ENCODE results near the gene WDR53.
"Not testable (repeated sequence)": the region's sequence is repeated elsewhere in the genome, so short reads cannot be mapped to it uniquely, and the experiment has no call there.

The WDR53 gene

DNA sequence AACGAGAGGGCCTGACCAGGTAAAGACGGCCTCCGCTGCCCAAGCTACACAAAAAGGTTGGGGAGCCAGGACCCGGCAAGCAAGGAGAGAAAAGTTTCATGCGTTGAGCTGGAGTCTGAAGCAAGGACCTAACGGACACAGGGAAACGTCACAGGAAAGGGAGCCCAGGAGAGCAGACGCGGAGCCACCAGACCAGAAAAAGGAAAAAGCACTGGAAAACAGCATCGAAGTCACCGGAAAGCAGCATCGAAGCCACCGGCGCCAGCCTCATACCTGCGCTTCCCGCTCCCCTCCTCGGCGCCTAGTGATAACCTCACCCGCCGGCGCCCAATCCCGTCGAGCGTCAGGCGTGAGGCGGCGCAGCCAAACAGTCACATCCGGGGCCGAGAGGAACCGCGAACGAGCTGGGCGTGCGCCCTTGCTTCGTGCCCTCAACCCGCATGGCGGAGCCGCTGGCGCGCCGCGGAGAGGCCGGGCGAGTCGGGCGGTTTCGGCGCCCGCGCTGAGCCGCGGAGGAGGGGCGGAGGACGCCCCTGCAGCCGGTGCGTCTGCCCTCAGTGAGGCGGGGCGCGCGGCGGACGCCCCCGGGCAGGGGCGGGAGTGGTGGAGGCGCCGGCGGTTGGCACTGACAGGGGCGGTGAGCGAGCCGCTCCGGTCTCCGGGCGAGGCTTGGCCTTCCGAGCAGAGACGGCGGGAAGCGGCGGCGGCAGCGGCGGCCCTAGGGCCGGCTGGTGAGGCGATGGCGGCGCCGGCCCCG lies at the start of gene WDR53, which contains the start of gene FBXO45:
TSS of gene WDR53 (minus strand) at position 309 of the 757 bp plus-strand sequence. CDS start 7,079 bp downstream, outside the sequence.
TSS of gene FBXO45 (plus strand) at position 415 of the 757 bp plus-strand sequence. CDS start at position 740, 325 bp downstream.
- TF ChIP-seq, protein P1, sequence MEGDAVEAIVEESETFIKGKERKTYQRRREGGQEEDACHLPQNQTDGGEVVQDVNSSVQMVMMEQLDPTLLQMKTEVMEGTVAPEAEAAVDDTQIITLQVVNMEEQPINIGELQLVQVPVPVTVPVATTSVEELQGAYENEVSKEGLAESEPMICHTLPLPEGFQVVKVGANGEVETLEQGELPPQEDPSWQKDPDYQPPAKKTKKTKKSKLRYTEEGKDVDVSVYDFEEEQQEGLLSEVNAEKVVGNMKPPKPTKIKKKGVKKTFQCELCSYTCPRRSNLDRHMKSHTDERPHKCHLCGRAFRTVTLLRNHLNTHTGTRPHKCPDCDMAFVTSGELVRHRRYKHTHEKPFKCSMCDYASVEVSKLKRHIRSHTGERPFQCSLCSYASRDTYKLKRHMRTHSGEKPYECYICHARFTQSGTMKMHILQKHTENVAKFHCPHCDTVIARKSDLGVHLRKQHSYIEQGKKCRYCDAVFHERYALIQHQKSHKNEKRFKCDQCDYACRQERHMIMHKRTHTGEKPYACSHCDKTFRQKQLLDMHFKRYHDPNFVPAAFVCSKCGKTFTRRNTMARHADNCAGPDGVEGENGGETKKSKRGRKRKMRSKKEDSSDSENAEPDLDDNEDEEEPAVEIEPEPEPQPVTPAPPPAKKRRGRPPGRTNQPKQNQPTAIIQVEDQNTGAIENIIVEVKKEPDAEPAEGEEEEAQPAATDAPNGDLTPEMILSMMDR (conservative IDR thresholded peaks at IDR 0.05; ENCODE audit: low read length): no peak
- peak; percentile 91 for DNase-seq (ENCODE audit: low read depth)
- peak within 1 kb of the TSS; percentile 100 for H3K4me3 ChIP-seq (ENCODE audit: low read length)

DNA sequence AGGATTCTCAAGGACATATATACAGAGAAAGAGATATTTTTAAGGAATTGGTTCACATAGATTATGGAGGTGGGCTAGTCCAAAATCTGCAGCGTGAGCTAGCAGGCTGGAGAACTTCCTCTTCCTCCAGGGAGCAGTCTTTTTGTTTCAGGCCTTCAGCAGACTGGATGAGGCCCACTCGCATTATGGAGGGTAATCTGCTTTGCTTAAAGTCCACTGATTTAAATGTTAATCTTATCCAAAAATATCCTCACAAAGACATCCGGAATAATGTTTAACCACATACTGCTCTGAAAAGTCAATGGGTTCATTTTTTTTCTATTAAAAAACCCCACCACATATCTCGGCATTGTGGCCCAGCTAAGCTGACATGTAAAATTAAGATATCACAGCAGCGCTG lies 48.9 kb upstream of the WDR53 start:
- TF ChIP-seq, protein P1 (conservative IDR thresholded peaks at IDR 0.05; ENCODE audit: low read length): no peak
- no peak overlapping the region for H3K4me3 ChIP-seq (ENCODE audit: low read length)
- no peak for DNase-seq (ENCODE audit: low read depth)

DNA sequence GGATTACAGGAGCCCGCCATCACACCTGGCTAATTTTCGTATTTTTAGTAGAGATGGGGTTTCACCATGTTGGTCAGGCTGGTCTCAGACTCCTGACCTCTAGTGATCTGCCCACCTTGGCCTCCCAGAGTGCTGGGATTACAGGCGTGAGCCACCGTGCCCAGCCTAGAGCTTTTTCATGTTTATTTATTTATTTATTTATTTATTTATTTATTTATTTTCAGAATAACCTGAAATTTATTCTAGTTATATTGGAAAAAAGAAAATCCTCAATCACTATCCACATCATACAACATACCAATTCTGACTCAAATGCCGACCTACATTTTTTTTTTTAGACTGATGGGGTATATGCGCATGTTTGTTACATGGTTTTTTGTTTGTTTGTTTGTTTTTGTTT lies 46.9 kb upstream of the WDR53 start:
- H3K4me3 ChIP-seq (ENCODE audit: low read length); DNase-seq (ENCODE audit: low read depth): not testable (repeated sequence)

DNA sequence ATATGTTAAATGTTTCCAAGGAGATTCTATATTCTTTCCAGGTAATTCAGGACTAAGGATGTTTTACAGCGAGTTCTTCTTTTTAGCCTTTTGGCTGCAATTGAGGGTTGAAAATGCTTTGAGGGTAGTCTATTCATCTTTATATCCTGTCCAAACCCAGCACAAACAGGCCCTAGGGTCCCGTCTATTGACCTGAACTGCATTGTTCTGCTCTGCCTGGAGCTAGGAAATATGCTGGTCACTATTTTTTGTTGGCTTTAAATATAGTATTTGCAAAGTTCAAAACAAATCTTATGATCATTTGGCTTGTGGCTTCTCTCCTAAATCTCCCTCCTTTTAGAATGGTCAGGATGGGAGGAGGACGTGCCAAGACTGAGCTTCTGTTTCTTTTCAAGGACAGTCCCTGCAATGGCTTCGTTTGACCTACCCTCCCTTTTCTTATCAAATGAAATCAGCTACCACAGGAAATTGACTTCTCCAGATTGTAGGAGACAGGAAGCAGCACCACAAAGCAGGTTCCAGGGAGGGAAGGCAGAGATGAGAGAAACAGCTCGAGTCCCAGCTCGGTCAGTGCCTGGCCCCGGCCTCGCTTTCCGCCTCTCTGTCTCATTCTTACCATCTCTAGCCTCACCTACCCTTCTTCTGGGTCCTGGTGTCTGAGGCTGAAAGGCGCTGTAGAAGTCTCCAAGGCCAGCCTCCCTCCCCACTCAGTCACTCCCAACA lies 43.6 kb upstream of the WDR53 start:
- TF ChIP-seq, protein P1 (conservative IDR thresholded peaks at IDR 0.05; ENCODE audit: low read length): no peak
- H3K4me3 ChIP-seq (ENCODE audit: low read length): no peak overlapping the region
- DNase-seq (ENCODE audit: low read depth): no peak

DNA sequence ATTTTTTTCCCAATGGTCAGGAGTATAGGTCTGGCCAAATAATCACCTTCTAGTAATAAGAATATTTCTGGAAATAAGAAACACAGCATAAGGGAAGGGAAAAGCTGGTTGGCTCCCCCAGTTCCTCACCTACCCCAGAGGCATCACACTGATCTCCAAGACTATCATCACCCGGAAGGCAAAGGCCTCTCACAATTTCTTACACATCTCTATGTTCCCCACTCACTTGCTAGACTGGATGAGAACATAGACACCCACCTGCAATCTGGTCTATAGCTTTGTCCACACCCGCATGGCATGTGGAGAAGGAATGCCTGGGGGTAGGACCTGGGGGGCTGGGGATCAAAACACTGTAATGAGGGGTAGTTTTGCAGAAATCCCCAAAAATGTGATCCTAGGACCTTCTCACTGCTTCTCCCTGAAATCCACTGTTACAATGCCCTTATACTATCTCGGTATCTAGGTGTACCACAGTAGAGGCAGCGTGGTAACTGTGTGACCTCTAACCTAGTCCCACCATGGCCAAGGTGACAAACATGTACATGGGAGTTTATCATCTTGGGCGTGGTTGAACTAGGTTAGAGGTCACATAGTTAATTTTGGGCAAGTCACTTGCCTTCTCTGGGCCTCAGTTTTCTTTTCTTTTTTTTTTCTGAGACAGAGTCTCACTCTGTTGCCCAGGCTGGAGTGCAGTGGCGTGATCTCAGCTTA lies 41.6 kb upstream of the WDR53 start:
- DNase-seq (ENCODE audit: low read depth): no peak
- H3K4me3 ChIP-seq (ENCODE audit: low read length): no peak overlapping the region
- TF ChIP-seq, protein P1 (conservative IDR thresholded peaks at IDR 0.05; ENCODE audit: low read length): no peak

DNA sequence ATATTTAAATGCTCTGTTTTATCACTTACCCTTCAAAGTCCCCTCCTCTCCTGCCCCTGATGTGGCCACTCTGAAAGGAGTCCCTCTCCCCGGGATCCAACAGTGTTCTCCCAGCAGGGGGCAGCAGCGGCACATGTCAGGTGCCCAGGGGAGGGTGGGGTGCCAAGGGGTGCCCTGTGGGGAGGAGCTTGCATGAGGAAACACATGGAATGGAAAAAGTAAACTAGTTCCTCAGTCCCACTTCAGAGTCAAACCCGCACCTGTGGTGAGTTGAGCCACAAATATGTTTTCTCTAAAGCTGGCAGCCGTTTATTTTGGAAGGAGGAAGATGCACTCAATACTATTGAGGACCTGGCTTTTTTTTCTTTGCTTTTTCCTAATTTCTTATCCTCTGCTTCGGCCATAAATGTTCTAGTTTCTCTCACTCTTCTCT lies 41.0 kb upstream of the WDR53 start:
- peak; percentile 70 for DNase-seq (ENCODE audit: low read depth)
- H3K4me3 ChIP-seq (ENCODE audit: low read length): no peak overlapping the region
- TF ChIP-seq, protein P1 (conservative IDR thresholded peaks at IDR 0.05; ENCODE audit: low read length): peak; percentile 81

DNA sequence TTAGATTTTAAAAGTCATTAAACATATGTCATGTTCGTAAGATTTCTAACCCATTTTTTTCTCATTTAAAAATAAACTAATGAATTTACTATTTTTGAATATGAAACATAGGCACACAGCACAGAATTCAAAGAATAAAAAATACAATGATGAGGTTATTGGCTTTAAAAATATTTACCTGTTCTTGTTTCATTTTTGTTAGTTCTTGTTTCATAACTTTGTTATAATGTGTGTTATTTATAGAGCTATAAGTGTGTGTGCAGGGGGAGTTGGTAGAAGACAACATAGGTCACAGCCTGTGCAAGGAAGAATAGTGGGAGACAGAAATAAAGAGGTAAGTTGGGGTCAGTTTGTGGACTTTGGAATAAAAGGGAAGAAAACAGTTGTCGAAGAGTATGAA lies 40.3 kb upstream of the WDR53 start:
- no peak overlapping the region for H3K4me3 ChIP-seq (ENCODE audit: low read length)
- no peak for DNase-seq (ENCODE audit: low read depth)
- TF ChIP-seq, protein P1 (conservative IDR thresholded peaks at IDR 0.05; ENCODE audit: low read length): no peak
